Measurements from ENCODE around the gene C22orf15.

The C22orf15 gene

DNA sequence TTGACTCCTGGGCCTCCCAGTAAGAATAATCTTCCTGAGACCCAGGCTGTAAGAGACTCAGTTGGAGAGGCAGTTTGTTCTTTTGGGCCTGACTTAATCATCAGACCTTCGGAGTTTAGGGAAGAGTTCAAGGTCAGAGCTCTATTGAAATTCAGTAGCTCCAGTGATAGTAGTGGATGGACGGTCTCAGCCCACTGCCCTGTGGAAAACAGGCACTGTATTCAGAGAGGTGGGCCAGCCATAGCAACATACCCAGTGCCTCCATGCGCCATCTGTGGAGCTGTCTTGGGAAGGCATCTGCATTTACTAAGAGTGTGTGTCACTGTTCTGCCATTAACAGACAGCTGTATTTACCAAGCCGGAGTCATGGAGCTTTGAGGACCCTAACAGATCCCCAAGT, 26.8 kb downstream of the C22orf15 start:
- in situ Hi-C loops (cut with HindIII; ENCODE audit: low pct_unique_long_range_greater_than_20kb, low sequenced_read_pairs): no loop called here
- no peak for TF ChIP-seq JUND (IDR thresholded peaks at IDR 0.05; ENCODE audit: low read depth)
- DNase-seq (ENCODE audit: low read depth in 1 of 2, low spot score in 1 of 2): peak in 1 of 2 experiments; percentile 4

DNA sequence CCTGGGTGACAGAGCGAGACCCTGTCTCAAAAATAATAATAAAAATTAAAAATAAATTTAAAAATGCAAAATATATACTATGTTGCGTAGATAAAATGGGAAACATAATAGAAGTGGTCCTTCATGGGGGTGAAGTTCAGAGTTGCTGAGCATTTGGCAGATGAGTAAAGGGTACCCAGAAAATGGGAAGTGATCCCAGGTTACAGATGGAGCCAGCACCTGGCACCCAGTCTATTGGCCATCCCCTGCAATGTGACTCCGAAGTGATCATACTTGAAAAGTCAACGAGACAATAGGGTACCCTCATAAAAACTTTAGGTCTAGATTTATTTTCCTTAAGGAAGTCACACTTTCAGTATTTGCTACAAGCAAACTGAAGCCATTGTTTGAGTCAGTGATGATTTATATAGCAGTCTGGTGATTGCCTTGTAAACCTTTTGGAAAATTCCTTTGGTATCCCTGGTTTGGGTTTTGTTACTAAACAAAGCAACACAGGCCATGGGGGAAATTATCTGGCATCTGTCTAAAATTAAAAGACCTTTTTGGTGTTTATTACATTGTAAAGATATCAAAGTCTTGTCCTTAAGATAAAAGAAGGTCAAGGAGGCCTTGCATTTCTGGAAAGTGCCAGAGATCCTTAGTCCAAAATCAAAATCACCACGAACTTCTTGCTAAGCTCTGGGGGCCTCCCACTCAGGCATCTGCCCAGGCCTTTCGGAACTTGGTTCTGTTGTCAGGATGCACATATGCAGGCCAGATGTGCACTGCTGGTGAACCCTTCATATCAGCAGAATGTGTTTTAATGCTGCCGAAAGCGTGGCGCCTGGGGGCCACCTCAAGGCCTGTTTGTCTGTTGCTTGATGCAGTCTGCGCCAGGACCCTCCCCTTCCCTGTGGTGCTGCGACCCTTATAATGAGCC, 28.3 kb downstream of the C22orf15 start:
- in situ Hi-C loops (cut with HindIII; ENCODE audit: low pct_unique_long_range_greater_than_20kb, low sequenced_read_pairs): no loop called here
- DNase-seq (ENCODE audit: low read depth in 1 of 2, low spot score in 1 of 2): no peak
- no peak for TF ChIP-seq JUND (IDR thresholded peaks at IDR 0.05; ENCODE audit: low read depth)

DNA sequence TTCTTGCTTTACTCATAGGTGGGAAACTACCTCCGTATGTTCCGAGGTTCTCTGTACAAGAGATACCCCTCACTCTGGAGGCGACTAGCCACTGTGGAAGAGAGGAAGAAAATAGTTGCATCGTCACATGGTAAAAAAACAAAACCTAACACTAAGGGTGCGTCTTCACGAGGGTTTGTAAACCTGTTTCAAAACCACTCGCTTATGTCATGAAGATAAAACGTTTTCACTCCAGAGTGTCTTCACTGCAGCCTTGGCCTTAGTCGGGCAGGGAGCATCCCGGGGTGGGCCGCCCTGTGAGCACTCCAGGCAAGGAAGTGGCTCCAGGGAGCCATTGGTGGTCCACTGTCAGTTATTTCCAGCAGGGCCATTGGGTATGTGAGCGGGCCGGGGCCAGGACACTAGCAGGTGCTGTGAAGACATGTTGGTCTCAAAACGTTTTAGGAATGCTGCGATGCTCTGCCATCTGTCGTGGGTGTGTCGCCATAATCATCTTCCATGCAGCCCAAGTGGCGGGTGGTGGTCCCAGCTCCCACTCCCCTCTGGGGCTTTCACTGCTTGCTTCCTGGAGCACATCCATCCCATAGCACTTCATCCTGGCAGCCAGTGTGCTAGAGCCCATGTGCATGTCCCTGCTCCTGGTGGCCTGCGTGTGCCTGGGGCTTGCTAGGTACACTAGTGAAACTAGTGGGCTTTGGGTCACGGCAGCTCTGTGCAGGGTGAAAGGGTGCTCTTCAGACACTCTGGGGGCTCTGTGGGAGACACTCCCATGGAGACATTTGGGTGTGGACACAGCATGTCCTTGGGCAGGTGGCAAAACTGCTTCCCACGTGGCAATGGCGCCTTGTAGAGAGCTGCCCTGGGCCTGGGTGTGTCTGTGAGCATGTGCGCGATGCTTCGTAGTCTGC, 29.2 kb downstream of the C22orf15 start:
- DNase-seq (ENCODE audit: low read depth in 1 of 2, low spot score in 1 of 2): no peak
- in situ Hi-C loops (cut with HindIII; ENCODE audit: low pct_unique_long_range_greater_than_20kb, low sequenced_read_pairs): no loop called here
- TF ChIP-seq JUND (IDR thresholded peaks at IDR 0.05; ENCODE audit: low read depth): no peak

DNA sequence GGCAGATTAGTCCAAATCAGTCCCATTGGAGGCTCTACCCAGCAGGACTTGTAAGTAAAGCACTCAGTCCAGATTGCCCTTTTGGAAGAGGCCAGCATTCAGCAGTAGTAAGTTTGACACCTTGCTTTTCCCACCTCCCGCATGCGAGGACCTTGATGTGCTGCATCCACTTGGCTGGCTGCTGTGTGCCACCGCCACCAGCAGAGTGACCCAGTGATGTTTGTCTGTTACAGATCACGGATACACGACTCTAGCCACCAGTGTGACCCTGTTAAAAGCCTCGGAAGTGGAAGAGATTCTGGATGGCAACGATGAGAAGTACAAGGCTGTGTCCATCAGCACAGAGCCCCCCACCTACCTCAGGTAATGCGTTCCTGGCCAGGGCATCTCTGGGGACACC, 30.5 kb downstream of the C22orf15 start:
- in situ Hi-C loops (cut with HindIII; ENCODE audit: low pct_unique_long_range_greater_than_20kb, low sequenced_read_pairs): no loop called here
- no peak for TF ChIP-seq JUND (IDR thresholded peaks at IDR 0.05; ENCODE audit: low read depth)
- no peak for DNase-seq (ENCODE audit: low read depth in 1 of 2, low spot score in 1 of 2)

DNA sequence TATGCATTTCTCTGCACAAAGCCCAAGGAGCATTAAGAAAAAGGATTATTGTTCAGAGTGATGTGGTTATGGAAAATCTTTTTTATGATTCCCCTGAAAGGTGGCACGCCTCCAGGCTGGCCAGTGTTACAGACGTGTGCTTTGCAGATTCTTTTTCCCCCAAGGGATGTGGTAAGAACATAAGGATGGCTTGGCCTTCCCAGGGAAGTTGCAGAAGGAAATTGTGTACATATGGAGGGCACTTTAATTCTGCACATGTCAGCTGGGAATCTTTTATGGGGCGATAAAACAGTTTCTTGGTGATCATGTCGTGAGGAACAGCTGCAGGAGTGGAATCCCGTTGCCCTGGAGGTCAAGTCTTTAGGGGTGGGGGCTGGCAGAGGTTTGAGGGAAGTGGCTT, 33.7 kb downstream of the C22orf15 start:
- DNase-seq (ENCODE audit: low read depth in 1 of 2, low spot score in 1 of 2): no peak
- in situ Hi-C loops (cut with HindIII; ENCODE audit: low pct_unique_long_range_greater_than_20kb, low sequenced_read_pairs): no loop called here
- TF ChIP-seq JUND (IDR thresholded peaks at IDR 0.05; ENCODE audit: low read depth): no peak

DNA sequence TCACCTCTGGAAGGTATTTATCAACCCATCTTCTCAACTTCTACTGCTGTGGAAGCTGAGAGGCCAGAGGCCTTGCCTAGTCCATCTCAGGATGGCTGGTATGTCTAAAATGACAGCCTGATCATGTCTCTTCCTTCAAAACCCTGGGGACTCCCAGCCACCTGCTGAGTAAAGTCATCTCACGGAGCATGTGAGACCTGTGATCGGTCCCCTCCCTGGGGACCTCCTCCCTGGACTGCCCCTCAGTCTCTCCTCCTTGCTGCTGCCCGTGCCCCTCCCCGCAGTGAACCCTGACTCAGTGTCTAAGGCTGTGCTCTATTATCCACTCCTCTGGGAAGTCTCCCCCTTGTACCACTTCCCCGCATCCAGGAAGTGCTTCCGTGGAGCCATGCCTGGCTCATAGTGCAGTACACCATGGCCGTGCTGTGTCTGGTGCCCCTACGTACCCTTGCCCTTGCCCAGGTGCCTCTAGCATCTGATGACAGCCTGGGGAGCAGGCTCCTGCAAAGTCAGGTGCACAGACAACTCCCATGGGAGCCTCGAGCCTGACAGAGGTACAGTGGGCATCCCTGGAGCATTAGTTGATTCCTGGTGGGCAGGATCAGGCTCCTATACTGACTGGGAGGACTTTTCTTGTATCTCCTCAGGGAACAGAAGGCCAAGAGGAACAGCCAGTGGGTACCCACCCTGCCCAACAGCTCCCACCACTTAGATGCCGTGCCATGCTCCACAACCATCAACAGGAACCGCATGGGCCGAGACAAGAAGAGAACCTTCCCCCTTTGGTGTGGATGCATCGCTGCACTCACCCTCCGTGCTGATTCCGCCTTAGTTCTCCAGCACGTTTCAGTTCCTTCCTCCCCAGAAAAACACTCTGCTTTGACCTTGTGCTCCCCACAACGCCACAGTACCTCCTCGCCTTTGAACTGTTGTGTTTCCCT, 37.8 kb downstream of the C22orf15 start:
- TF ChIP-seq JUND (IDR thresholded peaks at IDR 0.05; ENCODE audit: low read depth): no peak
- in situ Hi-C loops (cut with HindIII; ENCODE audit: low pct_unique_long_range_greater_than_20kb, low sequenced_read_pairs): no loop called here
- DNase-seq (ENCODE audit: low read depth in 1 of 2, low spot score in 1 of 2): no peak

DNA sequence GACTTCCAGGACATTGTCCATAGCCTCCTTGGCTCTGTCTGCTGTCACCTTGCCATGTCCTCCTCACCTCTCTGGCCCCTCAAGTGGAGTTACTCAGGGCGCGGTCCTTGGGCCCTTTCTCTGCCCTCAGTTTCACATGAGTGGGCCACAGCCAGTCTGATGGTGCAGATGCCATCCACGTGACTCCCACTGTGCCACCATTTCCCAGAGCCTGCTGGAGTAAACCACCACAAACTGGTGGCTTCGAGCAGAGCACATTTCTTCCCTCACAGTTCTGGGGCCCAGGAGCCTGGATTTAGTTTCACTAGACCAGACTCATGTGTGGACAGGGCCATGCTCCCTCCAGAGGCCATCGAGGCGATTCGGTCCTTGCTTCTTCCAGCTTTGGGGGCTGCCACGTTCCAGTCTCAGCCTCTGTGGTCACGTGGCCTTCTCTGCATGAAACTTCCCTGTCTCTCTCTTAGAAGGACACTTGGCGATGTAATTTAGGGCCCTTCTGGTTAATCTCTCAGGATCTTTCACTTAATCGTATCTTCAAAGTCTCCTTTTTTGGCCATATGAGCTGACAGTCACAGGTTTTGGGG, 38.5 kb downstream of the C22orf15 start:
- no peak for DNase-seq (ENCODE audit: low read depth in 1 of 2, low spot score in 1 of 2)
- in situ Hi-C loops (cut with HindIII; ENCODE audit: low pct_unique_long_range_greater_than_20kb, low sequenced_read_pairs): no loop called here
- no peak for TF ChIP-seq JUND (IDR thresholded peaks at IDR 0.05; ENCODE audit: low read depth)

DNA sequence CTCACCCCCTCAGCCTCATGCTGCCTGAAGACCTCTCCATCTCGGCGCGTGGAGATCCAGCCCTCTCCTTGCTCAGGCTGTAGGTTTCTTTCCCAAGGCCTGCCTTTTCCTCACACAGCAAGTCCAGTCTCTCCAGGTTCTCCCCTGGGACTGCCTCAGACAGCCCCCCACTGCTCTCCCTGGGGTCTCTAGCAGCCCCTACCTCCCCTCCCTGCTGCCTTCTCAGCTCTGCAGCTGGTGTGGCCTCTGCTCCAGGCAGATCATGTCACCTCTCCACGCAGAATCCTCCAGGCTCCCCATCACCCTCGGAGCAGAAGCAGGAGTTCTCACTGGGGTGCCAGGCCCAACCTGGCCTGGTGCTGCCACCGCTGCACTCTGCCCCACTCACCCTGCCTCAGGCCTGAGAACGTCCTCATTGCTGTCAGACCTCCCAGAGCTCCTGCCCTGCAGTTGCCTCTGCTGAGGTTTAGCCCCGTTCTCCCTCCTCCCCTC, 39.1 kb downstream of the C22orf15 start:
- no peak for DNase-seq (ENCODE audit: low read depth in 1 of 2, low spot score in 1 of 2)
- in situ Hi-C loops (cut with HindIII; ENCODE audit: low pct_unique_long_range_greater_than_20kb, low sequenced_read_pairs): no loop called here
- no peak for TF ChIP-seq JUND (IDR thresholded peaks at IDR 0.05; ENCODE audit: low read depth)

DNA sequence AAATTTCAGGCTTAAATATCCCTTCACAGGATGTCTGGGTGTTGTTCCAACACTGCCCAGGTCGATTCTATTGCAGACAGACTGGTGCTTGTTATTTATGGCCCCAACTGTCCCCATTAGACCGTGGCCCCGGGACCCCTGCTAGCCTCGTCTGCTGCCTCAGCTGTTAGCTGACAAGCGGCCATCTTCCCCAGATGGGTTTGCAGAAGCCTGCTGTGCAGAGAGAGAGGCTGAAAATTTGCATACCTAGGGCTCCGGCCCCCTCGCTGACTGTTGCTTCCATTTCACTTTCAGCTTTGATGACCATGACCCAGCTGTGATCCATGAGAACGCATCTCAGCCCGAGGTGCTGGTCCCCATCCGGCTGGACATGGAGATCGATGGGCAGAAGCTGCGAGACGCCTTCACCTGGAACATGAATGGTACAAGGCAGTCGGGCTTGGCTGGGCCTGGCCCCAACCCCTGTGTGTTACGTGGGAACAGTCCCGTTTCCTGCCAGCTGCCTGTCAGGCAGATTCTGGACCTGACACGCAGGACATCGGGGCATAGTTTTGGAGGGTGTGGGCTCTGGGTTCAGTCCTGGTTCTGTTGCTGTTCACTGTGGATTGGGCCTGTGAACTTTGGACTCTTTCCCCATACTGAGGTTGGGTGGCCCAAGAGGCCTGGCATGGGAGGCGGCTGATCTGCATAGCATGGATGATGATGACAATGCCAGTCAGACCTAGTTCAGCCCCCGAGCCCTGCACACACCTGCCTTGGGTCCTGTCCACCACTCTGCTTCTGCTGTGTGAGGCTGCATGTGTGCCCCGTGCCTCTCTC, 40.4 kb downstream of the C22orf15 start:
- in situ Hi-C loops (cut with HindIII; ENCODE audit: low pct_unique_long_range_greater_than_20kb, low sequenced_read_pairs): no loop called here
- DNase-seq (ENCODE audit: low read depth in 1 of 2, low spot score in 1 of 2): no peak
- no peak for TF ChIP-seq JUND (IDR thresholded peaks at IDR 0.05; ENCODE audit: low read depth)

DNA sequence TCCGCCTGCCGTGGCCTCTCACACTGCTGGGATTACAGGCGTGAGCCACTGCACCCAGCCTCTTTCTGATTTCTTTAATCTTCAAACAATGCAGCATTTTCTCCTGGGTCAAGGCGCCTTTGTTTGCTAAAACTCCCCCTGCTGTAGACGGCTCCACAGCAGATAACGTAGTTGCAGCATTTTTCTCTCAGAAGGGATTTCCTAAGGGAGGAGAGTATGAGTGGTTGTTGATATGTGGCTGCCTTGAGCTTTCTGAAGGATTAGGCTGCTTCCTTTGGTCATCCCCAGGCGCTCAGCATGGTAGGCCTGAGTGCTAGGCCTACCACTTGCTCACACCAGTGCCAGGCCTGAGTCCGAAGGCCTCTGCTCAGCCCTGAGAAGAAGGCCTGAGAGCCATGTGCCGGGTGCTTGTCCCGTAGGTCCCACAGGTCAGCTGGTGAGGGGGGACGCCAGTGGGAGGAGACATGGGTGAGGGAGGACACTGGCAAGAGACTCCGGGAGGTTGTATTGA, 42.0 kb downstream of the C22orf15 start:
- no peak for TF ChIP-seq JUND (IDR thresholded peaks at IDR 0.05; ENCODE audit: low read depth)
- in situ Hi-C loops (cut with HindIII; ENCODE audit: low pct_unique_long_range_greater_than_20kb, low sequenced_read_pairs): no loop called here
- no peak for DNase-seq (ENCODE audit: low read depth in 1 of 2, low spot score in 1 of 2)

DNA sequence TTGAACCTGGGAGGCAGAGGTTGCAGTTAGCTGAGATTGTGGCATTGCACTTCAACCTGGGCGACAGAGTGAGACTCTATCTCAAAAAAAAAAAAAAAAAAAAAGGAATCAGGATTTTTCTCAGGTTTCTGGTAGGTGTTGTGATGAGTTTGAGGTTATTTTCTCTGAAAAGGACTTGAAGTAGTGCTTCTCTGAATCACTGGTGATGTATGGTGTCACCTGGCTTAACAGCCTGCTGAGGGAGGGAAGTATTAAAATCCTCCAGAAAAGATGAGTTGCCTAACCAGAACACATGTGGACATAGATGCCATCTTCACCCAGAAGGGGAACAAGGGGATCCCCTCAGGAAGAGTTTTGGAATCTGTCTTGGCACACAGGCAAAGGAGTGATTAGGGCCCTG, 44.0 kb downstream of the C22orf15 start:
- in situ Hi-C loops (cut with HindIII; ENCODE audit: low pct_unique_long_range_greater_than_20kb, low sequenced_read_pairs): no loop called here
- no peak for TF ChIP-seq JUND (IDR thresholded peaks at IDR 0.05; ENCODE audit: low read depth)
- no peak for DNase-seq (ENCODE audit: low read depth in 1 of 2, low spot score in 1 of 2)
